Measurements from ENCODE around the gene GPR108.

DNA sequence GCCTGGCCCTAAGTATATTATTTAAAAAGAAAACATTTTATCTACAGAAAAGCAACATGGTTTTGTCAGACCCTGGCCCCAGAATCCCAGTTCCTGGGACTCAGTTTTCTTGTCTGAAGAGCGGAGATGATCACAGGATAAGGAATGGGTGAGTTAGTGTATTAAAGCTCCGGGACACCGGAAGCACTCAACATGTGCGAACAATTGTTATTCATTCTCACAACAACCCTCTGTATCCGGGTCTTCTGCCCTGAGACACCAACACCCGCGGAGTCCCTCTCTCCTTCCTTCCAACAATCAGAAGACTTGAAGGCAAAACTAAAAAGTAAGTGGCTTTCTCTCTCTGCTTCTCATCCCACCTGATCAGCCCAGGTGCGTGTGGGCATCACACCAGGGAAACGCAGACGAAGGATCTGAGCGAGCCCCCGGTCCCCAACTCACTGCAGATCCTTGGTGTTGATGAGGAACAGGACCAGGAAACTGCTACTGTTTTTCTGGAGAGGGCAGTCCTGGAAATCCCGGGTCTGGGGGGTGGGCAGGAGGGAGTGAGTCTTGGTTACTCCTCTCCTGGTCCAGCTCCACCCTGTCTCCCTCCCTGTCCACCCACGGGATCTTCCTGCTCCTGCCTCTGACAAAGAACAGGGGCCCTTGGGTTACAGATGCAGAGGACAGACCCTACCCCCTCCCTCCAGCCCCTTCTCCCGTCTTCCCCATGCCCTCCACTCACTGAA is 2.0 kb downstream of the GPR108 start:
- TF ChIP-seq RAD21 (IDR thresholded peaks at IDR 0.05; ENCODE audit: low read length) (no peak), CTCF (IDR thresholded peaks at IDR 0.05) (no peak), SMC3 (IDR thresholded peaks at IDR 0.05; ENCODE audit: low read depth, low read length) (no peak), FOXM1 (IDR thresholded peaks at IDR 0.05; ENCODE audit: low read depth) (no peak), NRF1 (IDR thresholded peaks at IDR 0.05; ENCODE audit: low read depth, low read length) (no peak), TAF1 (IDR thresholded peaks at IDR 0.05; ENCODE audit: borderline replicate concordance, low read depth, low read length) (no peak)
- TF ChIP-seq, protein P1, sequence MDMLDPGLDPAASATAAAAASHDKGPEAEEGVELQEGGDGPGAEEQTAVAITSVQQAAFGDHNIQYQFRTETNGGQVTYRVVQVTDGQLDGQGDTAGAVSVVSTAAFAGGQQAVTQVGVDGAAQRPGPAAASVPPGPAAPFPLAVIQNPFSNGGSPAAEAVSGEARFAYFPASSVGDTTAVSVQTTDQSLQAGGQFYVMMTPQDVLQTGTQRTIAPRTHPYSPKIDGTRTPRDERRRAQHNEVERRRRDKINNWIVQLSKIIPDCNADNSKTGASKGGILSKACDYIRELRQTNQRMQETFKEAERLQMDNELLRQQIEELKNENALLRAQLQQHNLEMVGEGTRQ (IDR thresholded peaks at IDR 0.05; ENCODE audit: borderline replicate concordance, low read depth, low read length), result no peak

All from SK-N-SH (cell line).